NCI-H146 treated with DMSO at 0.1 percent for 48 hours (cell line): ENCODE measurements around the gene LRRC28.

Experiments
- DNase-seq: peaks from one replicate; lab custom pipeline; 2025; ENCODE audit not compliant: unreplicated experiment; lab: John Stamatoyannopoulos, UW

Gene LRRC28

DNA sequence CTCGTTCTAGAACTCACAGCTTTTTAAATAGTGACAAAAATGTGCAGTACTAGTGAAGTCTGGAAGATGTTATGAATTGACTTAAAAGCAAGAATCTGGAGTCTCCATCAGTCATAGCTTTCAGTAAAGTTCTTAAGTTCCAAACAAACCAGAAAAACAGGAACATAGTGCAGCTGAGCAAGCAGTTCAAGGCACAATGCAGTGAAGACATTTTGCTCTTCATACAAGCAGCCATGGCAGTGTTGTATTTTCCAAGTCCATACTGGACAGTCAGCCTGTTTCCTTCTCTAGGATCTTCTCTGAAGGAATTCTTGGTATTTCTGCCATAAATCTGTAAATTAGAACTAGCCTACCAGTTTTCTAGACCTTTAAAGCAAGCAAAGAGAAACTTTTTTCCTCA, 90.5 kb downstream of the LRRC28 start:
- DNase-seq: no peak

DNA sequence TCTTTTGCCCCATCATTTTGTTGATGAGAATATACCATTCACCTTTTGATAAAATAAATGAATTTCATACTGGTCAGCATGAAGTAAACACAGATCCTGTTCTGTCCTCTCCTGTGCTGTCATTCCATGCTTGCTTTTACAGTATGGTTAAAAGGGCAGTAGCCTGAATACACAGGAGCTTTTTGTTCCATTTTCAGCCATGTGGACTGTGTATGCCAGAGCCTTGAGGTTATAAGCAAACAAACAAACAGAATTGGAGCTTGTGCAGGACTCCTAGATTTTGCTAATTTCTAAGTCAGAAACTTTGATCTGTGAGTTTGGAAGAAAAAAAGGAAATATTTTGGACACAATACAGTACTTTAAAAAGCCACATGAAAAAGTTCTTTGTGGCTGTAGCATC, 91.9 kb downstream of the LRRC28 start:
- no peak for DNase-seq

DNA sequence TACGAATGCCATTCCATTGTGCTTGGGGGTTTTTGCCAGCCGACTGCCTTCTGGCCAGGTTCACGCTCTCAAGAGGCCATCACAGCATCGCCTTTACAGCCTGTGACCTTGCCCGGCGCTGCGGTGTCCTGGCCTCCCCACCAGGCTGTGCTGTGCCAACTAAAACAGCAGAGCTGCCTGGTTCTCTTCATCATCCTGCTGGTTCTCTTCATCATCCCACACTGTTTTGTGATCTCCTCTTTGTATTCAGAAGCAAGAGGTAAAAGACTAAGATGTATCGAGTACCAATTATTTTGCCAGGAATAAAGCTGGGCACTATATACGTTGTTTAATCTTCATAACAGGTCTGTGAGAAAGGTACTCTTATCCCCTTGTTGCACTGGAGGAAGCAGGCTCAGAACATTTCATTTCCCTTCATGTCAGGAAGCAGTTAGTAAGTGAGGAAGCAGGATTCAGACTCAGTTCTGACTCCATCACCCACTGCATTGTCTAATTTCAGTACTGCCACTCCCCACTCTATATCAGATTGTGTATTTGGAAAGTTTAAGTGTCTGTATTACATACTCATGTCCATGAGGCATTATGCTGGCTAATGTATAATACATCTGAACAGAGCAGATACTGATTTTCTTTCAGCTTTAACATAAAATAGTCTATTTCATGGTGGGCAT, 92.7 kb downstream of the LRRC28 start:
- no peak for DNase-seq

DNA sequence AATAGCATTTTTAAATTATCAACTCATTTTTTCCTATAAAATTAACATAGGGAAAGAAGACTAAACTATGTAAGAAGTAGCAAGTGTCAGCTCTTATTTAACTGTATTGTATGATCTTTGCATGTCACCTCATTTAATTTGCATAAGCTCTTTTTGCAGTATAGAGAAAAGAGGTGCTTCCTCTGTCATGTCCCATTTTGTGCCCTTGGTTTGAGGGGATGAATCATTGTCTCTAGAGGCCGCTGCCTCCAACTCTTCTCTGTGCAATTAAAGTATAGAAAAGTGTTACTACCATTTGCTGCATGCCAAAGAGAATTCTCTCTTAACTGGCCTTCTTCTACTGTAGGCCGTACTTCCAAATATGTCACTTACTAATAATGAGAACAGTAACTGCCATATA, 93.4 kb downstream of the LRRC28 start:
- DNase-seq: no peak

DNA sequence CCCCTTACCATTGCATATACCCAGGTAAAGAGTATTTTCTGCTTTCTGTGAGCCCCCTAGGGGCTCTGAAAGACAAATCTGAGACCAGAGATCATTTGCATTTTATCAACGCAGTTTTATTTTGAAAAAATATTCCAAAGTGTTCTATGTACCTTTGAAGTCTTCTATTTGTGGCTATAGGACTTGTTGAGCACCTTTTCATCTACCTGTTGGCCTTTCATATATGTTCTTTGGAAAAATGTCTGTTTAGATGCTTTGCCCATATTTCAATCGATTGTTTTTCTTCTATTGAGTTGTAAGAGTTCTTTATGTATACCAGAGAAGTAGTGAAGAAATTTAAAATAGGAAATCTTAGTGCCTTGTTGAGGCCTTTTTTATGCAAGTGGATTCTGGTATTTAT, 94.0 kb downstream of the LRRC28 start:
- DNase-seq: no peak

DNA sequence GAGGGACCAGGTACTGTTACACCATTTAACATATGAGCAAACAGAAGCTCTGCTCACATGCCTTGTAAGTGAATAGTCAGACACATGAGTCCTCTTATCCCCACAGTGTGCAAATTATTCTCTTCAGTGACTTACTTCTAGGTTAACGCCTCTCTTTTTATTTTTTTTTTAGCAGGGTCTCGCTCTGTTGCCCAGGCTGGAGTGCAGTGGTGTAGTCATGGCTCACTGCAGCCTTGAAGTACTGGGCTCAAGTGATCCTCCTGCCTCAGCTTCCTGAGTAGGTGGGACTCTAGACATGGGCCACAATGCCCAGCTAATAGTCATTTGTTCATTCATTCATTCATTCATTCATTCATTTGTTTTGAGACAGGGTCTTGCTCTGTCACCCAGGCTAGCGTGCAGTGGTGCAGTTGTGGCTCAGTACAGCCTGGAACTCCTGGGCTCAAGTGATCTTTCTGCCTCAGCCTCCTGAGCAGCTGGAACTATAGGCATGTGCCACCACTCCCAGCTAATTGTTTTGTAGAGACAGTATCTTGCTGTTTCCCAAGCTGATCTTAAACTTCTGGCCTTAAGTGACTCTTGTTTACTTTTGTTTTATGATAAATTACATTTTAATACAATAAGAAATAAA, 94.7 kb downstream of the LRRC28 start:
- DNase-seq: no peak

DNA sequence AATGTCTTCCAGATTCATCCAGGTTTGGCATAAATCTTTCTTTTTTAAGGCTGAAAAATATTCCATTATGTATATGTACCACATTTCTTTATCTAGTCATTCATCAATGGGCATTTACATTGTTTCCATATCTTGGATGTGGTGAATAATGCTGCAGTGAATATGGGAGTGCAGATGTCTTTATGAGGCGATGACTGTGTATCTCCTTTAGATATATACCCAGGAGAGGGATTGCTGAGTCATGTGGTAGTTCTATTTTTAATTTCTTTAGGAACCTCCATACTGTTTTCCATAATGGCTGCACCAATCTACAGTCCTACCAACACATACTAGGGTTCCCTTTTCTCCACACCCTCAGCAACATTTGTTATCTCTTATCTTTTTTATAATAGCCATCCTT, 96.3 kb downstream of the LRRC28 start:
- DNase-seq: no peak

DNA sequence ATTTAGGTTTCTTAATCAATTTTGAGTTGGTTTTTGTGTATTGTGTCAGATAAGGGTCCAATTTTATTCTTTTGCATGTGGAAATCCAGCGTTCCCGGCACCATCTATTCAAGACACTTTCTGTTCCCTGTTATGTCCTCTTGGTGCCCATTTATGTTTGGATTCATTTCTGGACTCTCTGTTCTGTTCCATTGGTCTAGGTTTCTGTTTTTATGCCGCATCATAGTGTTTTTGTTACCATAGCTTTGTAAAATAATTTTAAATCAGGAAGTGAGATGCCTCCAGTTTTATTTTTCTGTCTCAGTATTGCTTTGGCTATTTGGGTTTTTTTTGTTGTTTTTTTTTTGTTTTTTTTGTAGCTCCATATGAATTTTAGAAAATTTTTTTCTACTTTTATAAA, 97.1 kb downstream of the LRRC28 start:
- DNase-seq: no peak

DNA sequence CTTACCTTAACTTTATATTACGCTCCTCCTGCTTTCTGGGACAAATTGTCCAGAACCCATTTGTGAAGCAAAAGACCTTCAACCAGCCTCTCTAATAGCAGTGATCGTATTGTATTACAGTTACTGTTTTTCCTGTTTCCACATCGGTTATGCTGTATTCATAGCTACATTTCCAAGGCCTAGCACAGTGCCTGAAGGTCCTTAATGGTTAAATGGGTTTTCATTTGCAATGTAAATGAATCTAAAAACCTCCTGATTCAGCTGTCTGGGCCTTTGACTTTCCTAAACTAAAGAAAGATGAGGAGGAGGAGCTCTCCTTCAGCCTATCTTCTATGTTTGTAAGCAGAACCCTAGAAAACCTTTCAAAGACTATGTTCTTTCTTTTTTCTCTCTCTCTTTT, 99.1 kb downstream of the LRRC28 start:
- DNase-seq: no peak

DNA sequence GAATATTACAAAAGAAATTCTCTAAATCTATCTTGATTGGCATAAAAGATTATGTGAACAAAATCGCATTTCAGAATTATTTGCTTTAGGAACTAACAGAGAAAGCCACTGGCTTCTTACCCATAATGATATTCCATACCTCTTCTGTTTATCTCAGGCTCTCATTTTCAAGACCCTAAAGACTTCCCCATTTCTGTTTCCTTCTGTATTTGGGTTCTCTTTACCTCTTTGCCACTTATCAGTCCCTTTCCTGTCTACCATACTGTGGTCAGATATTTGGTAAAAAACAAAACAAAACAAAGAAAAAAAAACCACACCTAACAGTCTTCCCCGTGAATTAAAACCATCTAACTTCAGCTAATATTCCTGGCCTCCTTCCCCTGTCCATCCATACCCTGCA, 108.5 kb downstream of the LRRC28 start:
- no peak for DNase-seq

DNA sequence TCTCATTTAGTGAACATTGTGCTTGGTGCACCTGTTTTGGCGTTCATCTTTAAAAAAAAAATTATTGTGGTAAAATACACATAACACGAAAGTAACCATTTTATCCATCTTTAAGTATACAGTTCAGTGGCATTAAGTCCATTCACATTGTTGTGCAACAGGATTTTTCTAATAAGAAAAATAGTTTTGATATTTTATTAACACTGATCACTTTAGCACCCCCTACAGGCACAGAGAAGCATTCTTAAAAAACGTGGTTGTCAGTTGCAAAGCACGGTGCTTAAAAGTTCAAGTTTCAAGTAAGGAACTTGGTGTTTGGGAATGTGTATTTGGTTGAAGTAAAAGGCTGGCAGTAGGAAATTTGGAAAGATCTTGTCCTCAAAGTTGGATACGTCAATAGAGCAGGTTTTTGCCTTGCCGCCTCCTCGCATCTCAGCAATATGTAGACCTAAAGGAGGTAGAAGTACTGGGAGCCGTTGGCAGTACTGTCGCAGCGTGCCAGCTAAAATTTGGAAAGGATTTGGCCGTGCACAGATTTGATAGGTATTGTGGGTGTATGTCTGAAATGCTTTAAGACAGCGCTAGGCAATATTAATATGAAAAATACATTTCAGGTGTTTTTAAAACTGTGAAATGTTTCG, 110.4 kb downstream of the LRRC28 start:
- no peak for DNase-seq

DNA sequence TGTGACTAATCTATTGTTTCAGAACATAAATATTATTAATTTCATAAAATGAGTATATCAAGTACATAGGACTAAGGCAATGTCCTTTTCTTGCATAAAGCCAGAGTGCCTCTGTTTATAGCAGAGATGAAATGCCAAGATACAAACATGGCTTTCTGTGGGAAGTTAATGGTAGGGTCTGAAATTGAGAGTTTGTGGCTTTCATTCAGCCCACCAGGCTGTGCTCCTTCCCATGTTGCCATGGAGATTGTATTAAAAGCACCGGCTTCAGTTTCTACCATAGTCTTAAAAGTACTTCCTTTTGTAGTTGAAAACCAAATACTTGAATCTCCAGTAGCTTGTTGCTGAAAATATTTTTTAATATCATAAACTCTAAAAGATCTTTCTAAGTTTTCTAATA, 114.0 kb downstream of the LRRC28 start:
- no peak for DNase-seq

DNA sequence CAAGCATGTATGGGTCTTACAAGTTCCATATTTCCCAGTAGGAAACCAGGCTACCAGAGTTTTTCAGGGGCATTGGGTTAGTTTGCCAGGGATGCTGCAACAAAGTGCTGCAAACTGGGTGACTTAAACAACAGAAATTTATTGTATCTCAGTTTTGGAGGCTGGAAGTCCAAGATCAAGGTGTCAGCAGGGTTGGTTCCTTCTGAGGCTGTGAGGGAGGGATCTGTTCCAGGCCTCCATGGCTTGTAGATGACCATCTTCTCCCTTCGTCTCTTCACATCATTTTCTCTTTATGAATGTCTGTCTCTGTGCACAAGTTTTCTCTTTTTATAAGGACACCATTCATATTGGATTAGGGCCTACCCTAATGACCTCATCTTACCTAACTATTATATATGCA, 114.7 kb downstream of the LRRC28 start:
- DNase-seq: no peak

DNA sequence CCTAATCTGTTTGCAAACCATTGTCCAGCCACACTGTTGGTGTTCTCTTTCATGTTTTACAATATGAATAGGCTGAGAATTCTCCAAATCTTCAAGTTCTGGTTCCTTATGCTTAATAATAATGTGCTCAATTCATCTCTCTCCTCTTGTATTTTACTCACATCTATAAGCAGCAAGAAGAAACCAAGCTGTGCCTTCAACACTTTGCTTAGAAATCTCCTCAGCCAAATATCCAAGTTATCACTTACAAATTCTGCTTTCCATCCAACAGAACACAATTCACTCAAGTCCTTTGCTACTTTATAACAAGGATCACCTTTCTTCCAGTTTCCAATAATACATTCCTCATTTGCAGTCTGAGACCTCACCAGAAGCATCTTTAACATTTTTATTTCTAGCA, 117.5 kb downstream of the LRRC28 start:
- no peak for DNase-seq

DNA sequence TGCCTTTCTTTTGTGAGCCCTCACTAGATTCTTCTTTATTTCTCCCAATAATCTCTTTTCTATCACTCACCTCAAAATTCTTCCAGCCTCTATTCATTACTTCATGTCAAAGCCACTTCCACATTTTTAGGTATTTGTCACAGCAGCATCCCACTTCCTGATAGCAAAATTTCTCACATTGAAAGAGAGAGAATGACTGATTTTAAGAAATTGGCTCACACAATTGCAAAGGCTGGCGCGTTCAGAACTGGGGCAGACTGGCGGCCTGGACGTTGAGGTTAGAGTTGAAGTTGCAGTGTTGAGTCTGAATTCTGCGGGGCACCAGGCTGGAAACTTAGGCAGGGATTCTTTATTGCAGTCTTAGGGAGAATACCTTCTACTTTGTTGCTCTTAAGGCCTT, 117.9 kb downstream of the LRRC28 start:
- no peak for DNase-seq

DNA sequence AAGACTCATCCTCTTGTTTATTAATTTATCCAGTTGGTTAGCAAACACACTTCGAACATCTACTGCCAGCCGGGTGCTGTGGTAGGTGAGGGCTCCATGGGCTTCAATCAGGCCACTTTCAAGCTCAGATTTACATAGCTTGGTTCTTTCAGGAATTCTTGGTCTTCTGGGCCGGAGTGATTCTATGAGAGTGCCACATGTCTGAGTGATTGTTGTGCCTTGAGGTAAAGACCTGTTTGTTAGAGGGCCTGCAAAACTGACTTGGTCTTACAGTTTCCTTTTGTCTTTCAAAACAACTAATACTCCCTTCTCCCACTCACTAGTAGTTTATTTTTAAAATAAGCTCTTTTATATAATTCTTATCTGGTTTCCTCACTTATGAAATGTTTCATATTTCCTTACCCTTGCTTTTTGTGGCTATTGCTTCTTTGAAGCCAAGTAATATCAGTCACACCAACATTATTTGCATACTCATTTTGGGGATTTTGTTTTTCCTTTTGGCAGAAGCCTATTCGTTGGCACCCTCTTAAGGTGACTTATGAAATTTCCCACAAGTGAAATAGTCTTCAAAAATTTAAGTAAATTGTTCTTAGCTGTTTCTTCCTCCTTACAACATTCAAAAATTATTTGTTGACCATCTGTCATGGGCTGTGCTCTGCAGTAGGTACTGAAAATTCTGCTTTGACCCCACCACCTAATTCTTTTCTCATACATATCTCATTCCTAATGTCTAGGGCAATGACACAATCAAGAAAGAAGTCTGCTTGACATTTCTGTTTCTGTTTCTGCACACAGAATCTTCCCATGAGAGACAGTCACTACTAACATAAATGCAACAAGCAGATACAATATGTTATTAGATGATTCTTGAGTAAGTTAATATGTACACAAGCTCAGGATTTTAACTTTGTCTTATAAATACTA, 120.2 kb downstream of the LRRC28 start:
- DNase-seq: no peak

DNA sequence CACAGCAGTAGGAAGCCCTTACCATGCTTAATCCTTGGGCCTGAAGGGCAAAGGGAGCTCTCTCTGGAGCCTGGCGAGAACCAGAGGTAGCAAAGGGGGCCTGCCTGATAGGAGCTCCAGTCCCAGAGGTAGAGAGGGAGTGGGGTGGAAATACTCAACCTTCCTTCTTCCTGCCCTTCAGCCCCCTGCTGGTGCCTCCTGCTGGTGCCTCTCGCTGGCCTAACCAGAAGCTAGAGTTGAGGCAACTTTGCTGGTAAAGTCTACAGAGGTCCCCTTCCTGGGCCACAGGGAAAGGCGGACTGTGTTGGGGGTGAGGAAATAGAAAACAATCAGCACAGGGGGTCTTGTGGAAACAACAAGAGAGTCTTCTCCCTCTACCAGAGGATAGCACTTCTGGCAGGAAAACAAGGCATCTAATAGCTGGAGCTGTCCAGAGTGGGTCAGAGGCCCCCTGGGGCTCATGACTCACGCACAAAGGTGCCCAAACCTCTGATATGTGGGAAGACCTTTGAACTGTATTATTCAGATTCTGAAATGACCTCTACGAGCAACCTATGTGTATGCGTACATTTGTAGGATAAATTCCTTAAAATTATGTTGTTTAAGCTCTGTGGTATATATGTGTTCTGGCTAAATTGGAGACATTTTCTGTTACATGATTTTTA, 133.9 kb downstream of the LRRC28 start:
- no peak for DNase-seq

DNA sequence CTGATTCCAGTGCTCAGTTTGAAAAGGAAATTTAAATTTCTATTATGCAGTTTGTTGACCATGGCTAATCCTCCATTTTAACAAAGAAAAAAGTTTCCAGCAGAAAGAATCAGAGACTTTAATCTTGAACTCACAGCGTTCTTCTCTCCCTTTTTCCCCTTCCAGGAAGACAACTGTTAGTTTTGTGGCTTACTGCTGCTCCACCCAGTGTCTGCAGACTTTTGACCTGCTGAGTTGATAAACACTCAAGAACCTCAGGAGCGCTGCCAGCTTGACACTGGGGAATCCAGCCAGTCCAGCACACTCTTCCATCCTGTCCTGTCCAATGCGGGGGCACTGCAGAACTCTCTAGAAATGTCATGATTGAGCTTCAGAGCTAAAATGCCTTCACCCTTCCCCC, 134.6 kb downstream of the LRRC28 start:
- no peak for DNase-seq

DNA sequence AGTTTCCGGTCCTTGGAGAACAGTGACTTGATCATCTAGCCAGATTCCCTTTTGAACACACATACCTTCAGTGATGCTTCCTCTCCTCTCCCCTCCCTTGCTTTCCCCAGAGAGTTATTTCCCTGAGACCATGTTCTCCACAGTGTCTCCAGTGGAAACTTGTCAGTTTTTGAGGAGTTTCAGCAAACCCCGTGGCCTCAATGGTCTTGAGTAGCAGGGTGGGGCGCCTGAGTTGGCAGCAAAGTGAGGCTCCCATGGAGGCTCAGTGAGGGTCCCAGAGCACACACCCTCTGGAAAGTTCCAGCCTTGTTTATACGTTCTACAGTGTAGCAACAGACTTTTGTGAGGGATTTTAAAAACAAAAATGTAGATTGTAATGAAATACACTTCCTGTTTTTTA, 135.1 kb downstream of the LRRC28 start:
- DNase-seq: no peak

DNA sequence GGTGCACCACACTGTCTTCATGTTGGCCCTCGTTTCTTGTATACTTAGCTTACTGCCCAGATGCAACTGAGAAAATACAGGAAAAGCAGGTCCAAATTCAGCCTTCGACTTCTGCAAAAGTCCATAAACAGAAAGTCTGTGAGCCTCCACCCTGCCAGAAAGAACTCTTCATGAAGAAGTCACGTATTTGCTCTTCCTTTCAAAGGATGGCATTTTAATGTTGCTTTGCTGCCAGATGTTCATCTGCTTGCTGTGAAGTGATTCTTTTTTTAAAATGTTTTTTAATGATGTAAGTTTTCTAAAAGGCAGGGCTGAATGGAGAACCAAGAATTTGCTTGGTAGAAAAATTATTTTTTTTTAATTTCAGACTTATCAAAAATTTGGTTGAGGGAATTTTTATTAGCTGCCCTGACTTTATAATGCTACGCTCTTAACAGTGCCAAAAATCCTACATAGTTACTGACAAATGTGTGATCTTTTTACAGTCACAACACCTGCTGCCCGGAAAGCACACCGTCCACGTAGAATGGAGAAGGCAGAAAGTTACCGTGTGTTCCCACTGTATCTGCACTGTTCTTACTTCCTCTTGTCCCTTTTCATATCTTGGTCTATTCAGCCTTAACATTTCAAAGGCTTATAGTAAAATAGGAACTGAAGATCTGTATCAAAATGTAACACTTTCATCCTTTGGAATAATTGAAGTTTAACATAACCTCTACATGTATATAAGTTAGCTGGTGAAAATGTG, 136.3 kb downstream of the LRRC28 start:
- DNase-seq: no peak
